ENCODE measurements around the gene LRMDA.

DNA sequence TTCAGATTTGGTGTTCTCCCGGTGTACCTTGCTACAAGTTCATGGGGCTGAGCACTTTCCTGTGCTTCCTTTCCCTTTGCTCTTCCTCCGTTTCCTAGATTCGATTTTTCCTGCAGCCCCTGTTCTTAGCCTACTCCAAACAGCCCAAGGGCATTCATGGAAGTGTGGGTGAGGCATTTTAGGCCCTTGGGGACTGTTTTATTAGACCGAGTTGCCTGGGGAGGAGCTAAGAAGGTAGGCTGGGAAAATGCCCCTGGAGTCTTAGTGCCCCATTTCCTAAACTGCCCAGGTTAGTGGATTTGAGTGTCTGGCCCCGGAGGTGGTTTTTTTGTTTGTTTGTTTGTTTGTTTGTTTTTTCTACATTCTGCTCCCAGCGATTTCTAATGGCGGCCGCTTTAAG is 1.8 kb downstream of the LRMDA start:
- TF ChIP-seq EZH2 (IDR thresholded peaks at IDR 0.05): peak; percentile 57
- TF ChIP-seq, protein P1, sequence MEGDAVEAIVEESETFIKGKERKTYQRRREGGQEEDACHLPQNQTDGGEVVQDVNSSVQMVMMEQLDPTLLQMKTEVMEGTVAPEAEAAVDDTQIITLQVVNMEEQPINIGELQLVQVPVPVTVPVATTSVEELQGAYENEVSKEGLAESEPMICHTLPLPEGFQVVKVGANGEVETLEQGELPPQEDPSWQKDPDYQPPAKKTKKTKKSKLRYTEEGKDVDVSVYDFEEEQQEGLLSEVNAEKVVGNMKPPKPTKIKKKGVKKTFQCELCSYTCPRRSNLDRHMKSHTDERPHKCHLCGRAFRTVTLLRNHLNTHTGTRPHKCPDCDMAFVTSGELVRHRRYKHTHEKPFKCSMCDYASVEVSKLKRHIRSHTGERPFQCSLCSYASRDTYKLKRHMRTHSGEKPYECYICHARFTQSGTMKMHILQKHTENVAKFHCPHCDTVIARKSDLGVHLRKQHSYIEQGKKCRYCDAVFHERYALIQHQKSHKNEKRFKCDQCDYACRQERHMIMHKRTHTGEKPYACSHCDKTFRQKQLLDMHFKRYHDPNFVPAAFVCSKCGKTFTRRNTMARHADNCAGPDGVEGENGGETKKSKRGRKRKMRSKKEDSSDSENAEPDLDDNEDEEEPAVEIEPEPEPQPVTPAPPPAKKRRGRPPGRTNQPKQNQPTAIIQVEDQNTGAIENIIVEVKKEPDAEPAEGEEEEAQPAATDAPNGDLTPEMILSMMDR (IDR thresholded peaks at IDR 0.05): no peak
- TF ChIP-seq EZH2phosphoT487 (IDR thresholded peaks at IDR 0.05): peak; percentile 49

Data from neural progenitor cell (in vitro differentiated cells).